Measurements from ENCODE around the gene DEPDC5. TPM values are rescaled to one million over a fixed set of nuclear protein-coding genes. Genes with fewer than 3 reads are reported as not detected.

DEPDC5 gene
- total RNA-seq, 1 donor = 15.2 TPM

GRCh38 chr22:31820655-31821054 lies 66.8 kb downstream of the DEPDC5 start:
- H3K36me3 ChIP-seq (ENCODE audit: insufficient read depth, low read length) = peaks cover 49% of the 10 kb centered on the region
- H3K79me2 ChIP-seq (ENCODE audit: insufficient read depth, low read length) = no peaks in the 10 kb centered on the region
- H3K4me1 ChIP-seq (ENCODE audit: insufficient read depth, low read length) = peaks cover 10% of the 10 kb centered on the region
- no peak for TF ChIP-seq CTCF (IDR thresholded peaks at IDR 0.05; ENCODE audit: extremely low read depth, low read depth, low read length)
- no peak overlapping the region for H3K4me3 ChIP-seq (ENCODE audit: insufficient read depth, low read length)
- H4K20me1 ChIP-seq (ENCODE audit: insufficient read depth, low read length) = peaks cover 6% of the 10 kb centered on the region
- no peak overlapping the region for H3K4me2 ChIP-seq (ENCODE audit: insufficient read depth, low read length)
- no peaks in the 10 kb centered on the region for H3K9me3 ChIP-seq (ENCODE audit: low read depth, low read length)
- no peak overlapping the region for H2AFZ ChIP-seq (ENCODE audit: low read length)
- no peaks in the 10 kb centered on the region for H3K27me3 ChIP-seq (ENCODE audit: insufficient read depth, low read length)
- no peak for DNase-seq (ENCODE audit: insufficient read length, low spot score, missing footprints)
- no peak overlapping the region for H3K27ac ChIP-seq (ENCODE audit: low read depth, low read length)

- peak; percentile 42 for DNase-seq (ENCODE audit: insufficient read length, low spot score, missing footprints)
- H3K27ac ChIP-seq (ENCODE audit: low read depth, low read length) = no peak overlapping the region
- no peak overlapping the region for H3K4me2 ChIP-seq (ENCODE audit: insufficient read depth, low read length)
- H3K9me3 ChIP-seq (ENCODE audit: low read depth, low read length) = no peaks in the 10 kb centered on the region
- no peaks in the 10 kb centered on the region for H3K27me3 ChIP-seq (ENCODE audit: insufficient read depth, low read length)
- peaks cover 6% of the 10 kb centered on the region for H4K20me1 ChIP-seq (ENCODE audit: insufficient read depth, low read length)
- no peaks in the 10 kb centered on the region for H3K79me2 ChIP-seq (ENCODE audit: insufficient read depth, low read length)
- no peak overlapping the region for H2AFZ ChIP-seq (ENCODE audit: low read length)
- peaks cover 44% of the 10 kb centered on the region for H3K36me3 ChIP-seq (ENCODE audit: insufficient read depth, low read length)
- H3K4me1 ChIP-seq (ENCODE audit: insufficient read depth, low read length) = peaks cover 10% of the 10 kb centered on the region
- no peak overlapping the region for H3K4me3 ChIP-seq (ENCODE audit: insufficient read depth, low read length)
- TF ChIP-seq CTCF (IDR thresholded peaks at IDR 0.05; ENCODE audit: extremely low read depth, low read depth, low read length) = no peak
These were observed 67.8 kb downstream of the DEPDC5 start for GRCh38 chr22:31821572-31821971.

GRCh38 chr22:31822523-31822922 lies 68.7 kb downstream of the DEPDC5 start:
- TF ChIP-seq CTCF (IDR thresholded peaks at IDR 0.05; ENCODE audit: extremely low read depth, low read depth, low read length) = no peak
- no peaks in the 10 kb centered on the region for H3K27me3 ChIP-seq (ENCODE audit: insufficient read depth, low read length)
- no peak overlapping the region for H2AFZ ChIP-seq (ENCODE audit: low read length)
- no peak overlapping the region for H3K27ac ChIP-seq (ENCODE audit: low read depth, low read length)
- peaks cover 36% of the 10 kb centered on the region for H3K36me3 ChIP-seq (ENCODE audit: insufficient read depth, low read length)
- H3K4me3 ChIP-seq (ENCODE audit: insufficient read depth, low read length) = no peak overlapping the region
- no peak overlapping the region for H3K4me2 ChIP-seq (ENCODE audit: insufficient read depth, low read length)
- H3K9me3 ChIP-seq (ENCODE audit: low read depth, low read length) = no peaks in the 10 kb centered on the region
- peaks cover 10% of the 10 kb centered on the region for H3K4me1 ChIP-seq (ENCODE audit: insufficient read depth, low read length)
- H4K20me1 ChIP-seq (ENCODE audit: insufficient read depth, low read length) = peaks cover 6% of the 10 kb centered on the region
- no peak for DNase-seq (ENCODE audit: insufficient read length, low spot score, missing footprints)
- no peaks in the 10 kb centered on the region for H3K79me2 ChIP-seq (ENCODE audit: insufficient read depth, low read length)

- H3K9me3 ChIP-seq (ENCODE audit: low read depth, low read length) = no peaks in the 10 kb centered on the region
- H3K27ac ChIP-seq (ENCODE audit: low read depth, low read length) = no peak overlapping the region
- no peak overlapping the region for H2AFZ ChIP-seq (ENCODE audit: low read length)
- TF ChIP-seq CTCF (IDR thresholded peaks at IDR 0.05; ENCODE audit: extremely low read depth, low read depth, low read length) = no peak
- no peaks in the 10 kb centered on the region for H3K79me2 ChIP-seq (ENCODE audit: insufficient read depth, low read length)
- no peak overlapping the region for H3K4me3 ChIP-seq (ENCODE audit: insufficient read depth, low read length)
- no peak for DNase-seq (ENCODE audit: insufficient read length, low spot score, missing footprints)
- H3K36me3 ChIP-seq (ENCODE audit: insufficient read depth, low read length) = peaks cover 28% of the 10 kb centered on the region
- peaks cover 6% of the 10 kb centered on the region for H4K20me1 ChIP-seq (ENCODE audit: insufficient read depth, low read length)
- H3K4me1 ChIP-seq (ENCODE audit: insufficient read depth, low read length) = peaks cover 16% of the 10 kb centered on the region
- H3K4me2 ChIP-seq (ENCODE audit: insufficient read depth, low read length) = no peak overlapping the region
- H3K27me3 ChIP-seq (ENCODE audit: insufficient read depth, low read length) = no peaks in the 10 kb centered on the region
These were observed 71.7 kb downstream of the DEPDC5 start for GRCh38 chr22:31825513-31825912.

All from osteoblast (primary cell).